ENCODE data around the gene RNF225. TPM values are rescaled to one million over a fixed set of nuclear protein-coding genes. Genes with fewer than 3 reads are reported as not detected.

RNF225 gene
- total and polyA plus RNA-seq, 2 of the 13 experiments (the other 11 are each of a cell fraction or from before 2014, with no cell fraction given) = not detected

- Histone ChIP-seq H3K4me2 (ENCODE audit: low read depth, low read length) (no peak overlapping the region), H3K9ac (ENCODE audit: insufficient read depth, low read depth, low read length) (no peak overlapping the region), H3K27me3 (ENCODE audit: control insufficient read depth in 1 of 2, insufficient read depth in 2 of 2, low read length in 2 of 2) (no peaks in the 10 kb centered on the region), H3K79me2 (ENCODE audit: insufficient read depth, low read length) (peaks cover 4% of the 10 kb centered on the region), H4K20me1 (ENCODE audit: insufficient read depth, low read length) (peaks cover 17% of the 10 kb centered on the region; the same call in 1 of the 2 replicates), H3K4me3 (replicated peaks in 1 of 3; ENCODE audit: insufficient read depth in 1 of 3, low read depth in 2 of 3, low read length in 3 of 3) (no peak overlapping the region), H3K27ac (ENCODE audit: extremely low read length, insufficient read depth, low read length) (no peak overlapping the region), H3K9me3 (ENCODE audit: low read length) (no peaks in the 10 kb centered on the region), H2AFZ (ENCODE audit: low read length) (no peak overlapping the region), H3K4me1 (ENCODE audit: insufficient read depth, low read length) (peaks cover 37% of the 10 kb centered on the region), H3K36me3 (replicated peaks in 1 of 2; ENCODE audit: control insufficient read depth in 1 of 2, insufficient read depth in 2 of 2, low read length in 2 of 2) (peaks cover 9 to 18% of the 10 kb centered on the region in 2 experiments)
- ATAC-seq = 0 out of 3 replicates have a peak, but pooled peaks have one; percentile 0
- intact Hi-C loops (cut with micrococcal nuclease; ENCODE audit: unreplicated experiment) (no loop called here), in situ Hi-C loops (cut with HindIII; ENCODE audit: extremely low pct_ligation_motif_present, low pct_unique_long_range_greater_than_20kb) (no loop called here)
- POLR2A ChIA-PET = no interaction called here
- WGBS (ENCODE audit: low lambda C conversion rate) = 94% methylated on average over 6 of the region's 6 CpGs
- no TSS peak for BruUV-seq (replicated peaks)
- FAIRE-seq = no peak
- CTCF ChIA-PET (ENCODE audit: low intra/inter-chr PET ratio, low total read pairs) = no interaction called here
- no peak for DNase-seq (ENCODE audit: low spot score)
- no peak for TF ChIP-seq ZNF782 (CRISPR knock-in tag; IDR thresholded peaks at IDR 0.05; ENCODE audit: borderline replicate concordance)
- no peak for TF ChIP-seq ZFP37 (CRISPR knock-in tag; IDR thresholded peaks at IDR 0.05; ENCODE audit: borderline replicate concordance)
- TF ChIP-seq ZNF646 (CRISPR knock-in tag; IDR thresholded peaks at IDR 0.05) = no peak
Measured at GRCh38 chr19:58398545-58398944, 3.1 kb downstream of the RNF225 start.
